DMS114 treated with DMSO at 0.1 percent for 48 hours (cell line): ENCODE results near the gene MCUR1.
"Not testable (repeated sequence)": the region's sequence is repeated elsewhere in the genome, so short reads cannot be mapped to it uniquely, and the experiment has no call there.

Experiments used
- DNase-seq: peaks from one replicate; lab custom pipeline; 2025; ENCODE audit not compliant: unreplicated experiment; lab: John Stamatoyannopoulos, UW

MCUR1 gene

DNA sequence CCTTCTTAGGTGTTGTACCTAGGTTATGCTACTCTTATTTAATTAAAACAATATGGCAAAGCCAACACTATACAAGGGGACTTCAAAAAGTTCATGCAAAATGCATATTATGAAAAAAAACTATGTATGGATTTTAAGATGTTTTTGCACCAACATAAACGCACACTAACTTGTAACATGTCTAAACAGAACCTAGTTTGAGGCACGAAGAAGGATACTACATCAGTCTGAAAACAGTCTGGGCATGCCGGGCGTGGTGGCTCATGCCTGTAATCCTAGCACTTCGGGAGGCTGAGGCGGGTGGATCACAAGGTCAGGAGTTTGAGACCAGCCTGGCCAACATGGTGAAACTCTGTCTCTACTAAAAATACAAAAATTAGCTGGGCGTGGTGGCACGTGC is 34.2 kb downstream of the MCUR1 start:
- not testable (repeated sequence) for DNase-seq

DNA sequence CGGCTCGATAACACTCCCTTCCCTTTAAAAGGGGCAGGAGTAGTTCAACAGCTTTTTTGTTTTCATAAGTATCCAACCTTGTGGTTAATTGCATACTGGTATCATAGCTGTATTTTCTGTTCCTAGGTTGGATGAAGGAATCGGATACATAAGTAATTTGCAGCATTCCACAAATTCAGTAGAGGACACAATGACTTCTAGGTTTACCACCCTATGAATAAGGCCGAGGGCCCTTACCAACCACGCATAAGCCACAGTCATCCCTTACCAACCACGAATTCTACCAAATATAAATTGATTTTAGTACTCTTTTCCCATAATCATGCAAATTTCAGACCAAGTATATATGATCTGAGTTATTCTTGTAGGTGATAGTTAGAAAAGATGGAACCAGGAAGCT is 36.3 kb downstream of the MCUR1 start:
- DNase-seq, result no peak

DNA sequence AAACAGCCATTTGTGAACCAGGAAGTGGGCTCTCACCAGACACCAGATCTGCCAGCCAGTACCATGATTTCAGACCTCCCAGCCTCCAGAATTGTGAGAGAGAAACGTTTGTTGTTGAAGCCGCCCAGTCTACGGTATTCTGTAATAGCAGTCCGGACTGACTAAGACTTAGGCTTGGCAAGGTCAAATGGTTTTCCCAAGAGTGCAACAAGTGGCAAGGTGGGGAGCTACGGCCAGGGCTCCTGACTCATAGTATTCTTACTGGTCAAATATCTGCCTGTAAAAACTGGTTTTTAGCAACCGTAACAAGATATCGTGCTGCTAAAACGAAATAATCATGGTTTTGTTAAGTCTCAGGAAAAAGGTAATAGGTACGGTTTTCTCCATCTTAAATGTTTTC is 37.8 kb downstream of the MCUR1 start:
- no peak for DNase-seq

DNA sequence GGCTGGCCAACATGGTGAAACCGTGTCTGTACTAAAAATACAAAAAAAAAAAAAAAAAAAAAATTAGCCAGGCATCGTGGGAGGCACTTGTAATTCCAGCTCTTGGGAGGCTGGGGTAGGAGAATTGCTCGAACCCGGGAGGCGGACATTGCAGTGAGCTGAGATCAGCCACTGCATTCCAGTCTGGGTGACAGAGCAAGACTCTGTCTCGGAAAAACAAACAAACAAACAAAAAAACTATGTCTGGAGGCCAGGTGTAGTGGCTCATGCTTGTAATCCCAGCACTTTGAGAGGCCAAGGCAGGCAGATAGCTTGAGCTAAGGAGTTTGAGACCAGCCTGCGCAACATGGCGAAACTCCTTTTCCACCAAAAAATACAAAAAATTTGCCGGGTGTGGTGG is 38.9 kb downstream of the MCUR1 start:
- DNase-seq, result not testable (repeated sequence)

DNA sequence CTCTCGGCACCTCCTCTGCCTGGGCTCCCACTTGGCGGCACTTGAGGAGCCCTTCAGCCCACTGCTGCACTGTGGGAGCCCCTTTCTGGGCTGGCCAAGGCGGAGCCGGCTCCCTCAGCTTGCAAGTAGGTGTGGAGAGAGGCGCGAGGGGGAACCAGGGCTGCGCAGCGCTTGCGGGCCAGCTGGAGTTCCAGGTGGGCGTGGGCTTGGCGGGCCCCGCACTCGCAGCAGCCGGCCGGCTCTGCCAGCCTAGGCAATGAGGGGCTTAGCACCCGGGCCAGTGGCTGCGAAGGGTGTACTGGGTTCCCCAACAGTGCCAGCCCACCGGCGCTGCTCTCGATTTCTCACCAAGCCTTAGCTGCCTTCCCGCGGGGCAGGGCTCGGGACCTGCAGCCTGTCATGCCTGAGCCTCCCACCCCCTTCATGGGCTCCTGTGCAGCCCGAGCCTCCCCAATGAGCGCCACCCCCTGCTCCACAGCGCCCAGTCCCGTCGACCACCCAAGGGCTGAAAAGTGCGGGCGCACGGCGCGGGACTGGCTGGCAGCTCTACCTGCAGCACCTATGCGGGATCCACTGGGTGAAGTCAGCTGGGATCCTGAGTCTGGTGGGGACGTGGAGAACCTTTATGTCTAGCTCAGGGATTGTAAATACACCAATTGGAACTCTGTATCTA is 41.9 kb downstream of the MCUR1 start:
- not testable (repeated sequence) for DNase-seq

DNA sequence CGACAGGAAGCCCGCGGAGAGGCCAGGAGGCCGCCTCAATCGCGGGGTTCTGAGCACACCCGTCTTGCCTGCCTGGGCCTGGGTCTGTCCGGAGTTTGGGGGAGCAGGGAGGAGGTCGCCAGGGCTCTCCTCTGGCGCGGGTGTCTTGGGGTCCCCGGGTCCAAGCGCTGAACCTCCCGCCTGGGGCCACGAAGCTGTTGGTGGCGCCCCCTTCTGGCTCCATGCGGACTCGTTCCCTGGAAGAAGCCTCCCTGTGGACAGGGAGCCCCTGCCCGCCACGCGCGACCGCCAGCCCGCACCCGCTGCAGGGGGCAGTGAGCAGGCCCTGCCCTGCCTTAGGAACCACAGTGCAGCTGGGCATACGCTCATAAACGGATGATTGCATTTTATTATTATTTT is 44.7 kb downstream of the MCUR1 start:
- no peak for DNase-seq

DNA sequence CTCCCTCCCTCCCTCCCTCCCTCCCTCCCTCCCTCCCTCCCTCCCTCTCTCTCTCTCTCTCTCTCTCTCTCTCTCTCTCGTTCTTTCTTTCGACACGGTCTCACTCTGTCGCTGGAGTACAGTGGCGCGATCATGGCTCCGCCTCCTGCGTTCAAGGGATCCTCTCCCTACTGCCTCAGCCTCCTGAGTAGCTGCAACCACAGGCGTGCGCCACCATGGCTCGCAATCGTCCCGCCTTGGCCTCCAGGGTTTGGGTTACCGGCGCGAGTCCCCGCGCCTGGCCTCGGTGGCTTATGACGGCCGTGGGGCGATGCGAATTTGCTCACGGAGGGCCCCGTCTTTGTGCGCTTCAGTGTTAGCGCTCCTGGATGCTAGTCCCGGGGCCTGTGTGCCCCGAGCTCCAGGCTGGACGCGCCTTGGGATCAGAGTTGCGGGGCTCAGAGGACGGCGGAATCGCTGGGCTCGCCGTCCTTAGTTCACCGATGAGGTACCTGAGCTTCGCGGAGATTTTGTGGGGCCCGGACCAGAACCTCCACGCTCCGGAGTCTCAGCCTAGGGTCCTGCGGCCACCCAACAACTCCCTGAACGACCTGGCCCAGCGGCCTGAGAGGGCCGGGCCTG is 45.2 kb downstream of the MCUR1 start:
- DNase-seq, result no peak

DNA sequence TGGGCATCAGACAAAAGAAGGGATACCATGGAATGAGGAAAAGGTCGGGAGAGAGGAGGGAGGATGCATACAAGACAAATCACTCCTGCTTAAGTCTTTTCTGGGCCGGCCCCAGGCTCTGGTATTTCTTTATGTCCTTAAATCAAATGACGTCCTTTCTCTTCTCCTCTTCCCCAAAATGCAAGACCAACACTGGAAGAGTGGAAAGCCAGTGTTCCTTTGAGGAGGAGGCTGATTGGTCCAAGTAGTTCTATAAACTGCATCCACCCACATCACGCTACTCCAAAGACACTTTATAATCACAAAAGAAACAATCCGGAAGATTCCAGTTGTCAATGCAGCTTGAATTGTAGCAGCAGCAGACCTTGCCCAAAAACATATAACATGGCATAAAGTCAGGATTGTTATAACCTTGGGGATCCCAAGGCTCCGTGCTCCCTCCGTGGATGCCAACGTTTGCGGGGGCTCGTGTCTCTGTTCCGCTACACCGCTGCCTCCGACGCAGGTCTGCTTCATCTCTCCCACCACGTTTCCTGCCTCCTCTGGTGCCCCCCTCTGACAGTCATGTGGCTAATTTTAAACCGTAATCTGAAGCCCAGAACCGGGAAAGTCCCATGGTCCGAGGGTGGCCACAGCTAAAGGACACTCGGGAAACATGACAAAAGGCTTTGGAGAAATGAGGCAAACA is 47.1 kb downstream of the MCUR1 start:
- DNase-seq, result no peak

DNA sequence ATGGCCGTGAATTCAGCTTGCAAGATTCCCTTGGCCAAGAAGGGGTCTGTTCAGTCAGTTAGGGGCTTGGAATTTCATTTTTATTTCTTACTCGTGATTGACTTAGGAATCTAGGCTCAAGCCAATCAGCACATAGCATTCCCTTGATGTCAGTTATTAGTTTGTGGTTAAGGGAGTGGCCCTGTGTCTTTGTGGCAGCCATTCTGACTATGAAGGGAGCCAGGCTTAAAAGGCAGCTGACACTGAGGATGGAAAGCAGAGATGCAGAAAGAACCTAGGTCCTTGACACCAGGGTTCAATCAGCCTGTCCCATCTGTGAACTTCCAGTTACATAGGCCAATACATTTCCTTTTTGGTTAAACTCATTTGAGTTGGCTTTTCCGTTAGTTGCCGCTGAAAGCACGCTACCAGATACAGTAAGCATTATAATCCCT is 48.1 kb downstream of the MCUR1 start:
- DNase-seq, result no peak

DNA sequence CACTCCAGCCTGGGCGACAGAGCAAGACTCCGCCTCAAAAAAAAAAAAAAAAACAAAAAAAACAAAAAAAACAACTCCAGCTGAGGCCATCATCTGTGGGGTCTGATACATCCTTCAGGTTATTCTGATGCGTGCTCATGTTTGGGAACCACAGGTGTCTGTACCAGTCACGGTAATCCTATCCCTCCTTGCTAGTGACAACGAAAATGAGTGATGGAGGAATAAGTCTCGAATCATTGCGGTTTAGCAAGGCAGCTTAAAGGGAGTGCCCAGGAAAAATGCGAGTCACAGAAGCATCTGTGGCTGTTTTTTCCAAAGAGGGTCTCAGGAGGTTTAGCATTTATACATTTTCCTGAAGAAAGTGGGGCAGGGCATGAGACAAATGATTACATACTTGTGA is 48.8 kb downstream of the MCUR1 start:
- no peak for DNase-seq

DNA sequence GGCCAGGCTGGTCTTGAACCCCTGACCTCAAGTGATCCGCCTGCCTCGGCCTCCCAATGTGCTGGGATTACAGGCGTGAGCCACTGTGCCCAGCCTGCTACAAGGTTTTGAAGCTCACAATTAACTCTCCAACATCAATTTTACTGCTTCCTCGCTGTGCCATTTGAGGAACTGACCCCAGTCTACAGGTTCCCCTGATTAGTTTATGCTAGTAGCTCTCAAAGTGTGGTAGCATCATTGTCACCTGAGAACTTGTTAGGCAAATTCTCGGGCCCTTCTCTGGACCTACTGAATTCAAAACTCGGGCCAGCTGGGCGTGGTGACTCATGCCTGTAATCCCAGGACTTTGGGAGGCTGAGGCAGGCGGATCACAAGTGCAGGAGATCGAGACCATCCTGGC is 49.4 kb downstream of the MCUR1 start:
- no peak for DNase-seq

DNA sequence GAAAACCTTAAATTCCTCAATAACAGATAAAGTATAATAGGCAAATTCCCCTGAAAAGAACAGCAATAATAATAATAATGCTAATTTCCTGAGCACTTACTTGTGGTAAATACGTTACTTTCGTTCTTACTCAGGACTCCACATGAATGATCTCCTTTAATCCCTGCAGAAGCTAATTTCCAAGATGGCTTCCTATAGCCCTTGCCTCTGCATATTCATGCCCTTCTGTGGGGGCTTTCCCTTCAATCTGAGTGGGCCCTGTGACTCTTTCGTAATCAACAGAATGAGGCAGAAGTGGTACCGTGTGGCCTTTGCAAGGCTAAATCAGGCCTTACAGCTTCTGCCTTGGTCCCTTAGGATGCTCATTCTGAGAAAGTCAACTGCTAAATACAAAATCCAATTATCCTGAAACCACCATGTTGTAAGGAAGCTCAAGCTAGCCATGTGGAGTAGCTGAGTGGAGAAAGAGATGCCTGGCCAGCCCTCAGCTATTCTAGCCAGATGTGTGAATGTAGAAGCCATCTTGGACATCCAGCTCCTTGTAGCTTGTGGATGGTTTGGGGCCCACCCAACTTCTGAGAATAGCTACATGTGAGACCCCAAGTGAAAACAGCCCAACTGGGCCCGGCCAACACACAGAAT is 50.5 kb downstream of the MCUR1 start:
- DNase-seq, result no peak

DNA sequence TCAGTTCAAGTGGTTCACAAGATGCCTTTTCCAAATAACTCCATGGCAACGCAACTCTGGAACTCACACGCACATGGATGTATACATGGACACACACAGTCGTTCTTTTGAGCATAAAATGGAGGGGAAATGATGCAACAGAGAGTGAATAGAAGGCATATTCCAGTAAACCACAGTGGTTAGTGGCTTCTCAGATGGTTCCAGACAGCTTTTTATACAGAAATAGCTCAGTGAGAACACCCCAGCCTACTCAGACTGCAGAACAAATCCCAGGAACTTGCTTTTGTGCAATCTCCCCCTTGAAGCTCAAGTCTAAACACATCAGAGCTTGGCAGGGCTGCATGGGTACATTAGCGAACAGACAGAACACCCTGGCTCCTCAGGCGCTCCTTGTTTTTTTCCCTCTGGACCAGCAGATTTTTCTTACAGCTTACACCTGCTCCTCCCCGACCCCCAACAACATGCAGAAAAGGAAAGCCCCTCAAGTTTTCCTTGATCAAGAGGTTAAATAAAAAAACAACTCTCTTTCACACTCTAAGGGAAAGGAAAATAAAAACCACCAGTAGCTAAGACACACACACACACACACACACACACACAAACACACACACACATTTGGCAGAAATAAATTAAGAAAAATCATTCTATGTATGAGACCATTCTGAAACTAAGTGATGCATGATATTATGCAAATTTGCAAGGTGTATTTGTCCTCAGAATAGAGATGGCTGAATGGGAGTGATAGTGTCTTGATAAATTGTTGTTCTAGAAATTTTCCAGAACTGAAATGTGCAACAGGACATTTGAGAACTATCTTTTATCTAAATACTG is 51.5 kb downstream of the MCUR1 start:
- no peak for DNase-seq

DNA sequence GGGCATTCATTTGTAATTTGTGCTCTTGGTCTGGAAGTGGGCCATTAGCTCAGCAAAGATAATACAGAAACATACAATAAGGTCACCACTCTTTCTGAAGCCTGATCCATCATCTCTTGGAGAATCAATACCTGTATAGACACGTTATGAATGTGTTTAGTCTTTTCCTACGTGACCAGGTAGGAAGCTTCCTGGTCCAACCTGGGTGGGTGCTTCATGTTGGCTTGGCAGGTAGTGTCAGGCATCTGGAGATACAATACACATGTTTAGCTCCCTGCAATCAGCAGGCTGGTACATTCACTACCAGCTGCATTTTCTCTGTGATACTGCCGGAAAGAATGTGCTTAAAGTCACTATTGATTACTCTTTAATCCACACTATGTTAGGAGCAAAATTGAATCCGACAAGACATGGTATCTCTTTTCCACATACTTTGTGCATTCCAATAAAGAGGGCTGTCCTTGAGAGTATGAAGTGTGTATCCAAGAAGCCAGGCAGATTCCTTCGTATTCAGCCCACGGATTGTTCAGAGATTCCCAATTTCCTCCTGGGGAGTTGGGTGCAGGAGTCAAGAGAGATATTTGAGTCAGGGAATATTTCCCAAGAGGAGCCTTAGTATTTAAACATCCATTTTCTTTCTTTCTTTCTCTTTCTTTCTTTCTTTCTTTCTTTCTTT is 52.9 kb downstream of the MCUR1 start:
- no peak for DNase-seq

DNA sequence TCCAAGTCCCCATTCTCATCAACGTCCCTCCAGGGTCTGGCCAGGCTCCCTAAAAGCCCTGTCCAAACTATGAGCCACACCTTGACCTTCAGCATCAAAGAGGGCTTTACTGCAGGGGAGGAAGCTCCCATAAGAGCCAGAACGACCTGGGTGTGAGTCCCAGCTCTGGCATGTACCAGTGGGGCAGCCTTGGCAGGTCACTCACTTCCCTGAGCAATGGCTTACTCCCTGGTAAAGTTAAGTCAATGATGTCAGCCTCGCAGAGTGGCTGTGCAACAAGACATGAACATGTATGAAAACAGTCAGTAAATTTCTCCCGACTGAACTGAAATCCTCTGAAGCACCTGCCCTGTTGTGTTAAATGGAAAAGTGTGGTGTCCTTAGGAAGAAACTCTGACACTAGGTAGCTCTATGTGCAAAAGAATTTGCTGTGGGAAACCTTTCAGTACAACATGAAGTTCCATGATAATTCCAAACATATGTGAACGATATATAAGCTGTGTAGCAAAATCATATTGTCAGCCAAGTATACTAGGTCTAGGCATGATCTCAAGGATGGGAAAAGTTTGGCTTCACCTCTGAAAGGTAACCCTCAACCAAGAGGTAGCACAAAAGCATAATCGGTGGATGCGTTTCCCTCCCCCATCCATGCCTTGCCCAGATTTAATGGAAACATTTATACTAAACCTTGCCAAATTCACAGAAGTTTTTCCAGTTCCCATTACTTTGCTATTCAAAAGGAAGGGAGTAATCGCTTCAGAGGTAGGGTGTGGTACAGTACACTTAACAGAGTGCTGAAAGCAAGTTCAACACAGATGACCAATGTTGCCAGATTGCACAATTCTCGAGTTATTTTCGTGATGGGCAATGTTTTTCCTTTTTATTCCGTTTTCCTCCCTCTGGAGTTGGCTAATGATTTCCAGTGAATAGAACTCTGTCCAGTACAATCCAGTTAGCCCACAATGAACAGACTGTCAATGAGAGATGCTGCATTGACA is 53.8 kb downstream of the MCUR1 start:
- no peak for DNase-seq

DNA sequence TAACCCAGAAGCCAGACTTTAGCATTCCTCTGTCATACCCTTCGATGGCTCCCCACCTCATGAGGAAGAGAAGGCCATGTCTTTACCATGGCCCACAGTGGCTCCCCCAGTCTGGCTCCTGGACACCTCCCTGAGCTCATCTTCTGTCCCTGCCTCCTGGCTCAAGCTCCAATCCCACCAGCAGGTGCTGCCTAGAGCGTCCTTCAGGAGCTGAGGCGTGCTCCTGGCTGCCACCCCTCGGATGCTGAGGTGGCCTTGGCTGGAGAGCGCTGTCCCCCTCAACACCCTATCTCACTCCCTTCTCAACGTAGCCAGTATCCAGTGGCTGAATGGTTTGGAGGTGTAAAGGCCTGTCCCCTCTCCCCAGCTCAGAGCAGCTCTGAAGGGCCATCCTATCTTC is 55.3 kb downstream of the MCUR1 start:
- no peak for DNase-seq

DNA sequence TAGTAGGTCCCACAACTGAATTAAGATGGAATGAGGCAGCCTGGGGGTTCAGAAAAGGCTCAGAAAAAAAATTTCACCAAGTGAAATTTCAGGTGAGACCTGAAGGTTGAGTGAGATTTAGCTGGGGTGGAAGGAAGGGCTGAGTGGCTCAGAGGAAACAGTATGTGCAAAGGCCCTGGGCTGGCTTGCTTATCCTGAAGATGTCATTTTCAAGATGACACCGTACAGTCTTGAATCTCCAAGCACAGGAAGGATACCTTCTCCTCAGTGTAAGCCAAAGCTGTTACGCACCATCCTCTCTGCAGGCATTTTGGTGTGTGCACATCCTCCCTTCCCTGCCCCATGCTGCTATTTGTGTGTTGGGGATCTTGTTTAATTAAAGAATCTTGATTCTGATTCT is 59.7 kb downstream of the MCUR1 start:
- no peak for DNase-seq

DNA sequence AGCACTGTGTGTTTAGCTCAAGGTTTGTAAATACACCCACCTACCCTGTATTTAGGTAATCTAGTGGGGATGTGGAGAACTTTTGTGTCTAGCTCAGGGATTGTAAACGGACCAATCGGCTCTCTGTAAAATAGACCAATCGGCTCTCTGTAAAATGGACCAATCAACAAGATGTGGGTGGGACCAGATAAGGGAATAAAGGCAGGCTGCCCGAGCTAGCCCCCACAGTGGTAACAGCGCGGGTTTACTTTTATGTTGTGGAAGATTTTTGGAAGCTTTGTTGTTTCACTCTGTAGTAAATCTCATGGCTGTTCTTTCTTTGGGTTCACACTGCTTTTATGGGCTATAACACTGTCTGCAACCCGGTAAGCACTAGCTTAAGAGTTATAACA is 70.6 kb downstream of the MCUR1 start:
- DNase-seq, result no peak

DNA sequence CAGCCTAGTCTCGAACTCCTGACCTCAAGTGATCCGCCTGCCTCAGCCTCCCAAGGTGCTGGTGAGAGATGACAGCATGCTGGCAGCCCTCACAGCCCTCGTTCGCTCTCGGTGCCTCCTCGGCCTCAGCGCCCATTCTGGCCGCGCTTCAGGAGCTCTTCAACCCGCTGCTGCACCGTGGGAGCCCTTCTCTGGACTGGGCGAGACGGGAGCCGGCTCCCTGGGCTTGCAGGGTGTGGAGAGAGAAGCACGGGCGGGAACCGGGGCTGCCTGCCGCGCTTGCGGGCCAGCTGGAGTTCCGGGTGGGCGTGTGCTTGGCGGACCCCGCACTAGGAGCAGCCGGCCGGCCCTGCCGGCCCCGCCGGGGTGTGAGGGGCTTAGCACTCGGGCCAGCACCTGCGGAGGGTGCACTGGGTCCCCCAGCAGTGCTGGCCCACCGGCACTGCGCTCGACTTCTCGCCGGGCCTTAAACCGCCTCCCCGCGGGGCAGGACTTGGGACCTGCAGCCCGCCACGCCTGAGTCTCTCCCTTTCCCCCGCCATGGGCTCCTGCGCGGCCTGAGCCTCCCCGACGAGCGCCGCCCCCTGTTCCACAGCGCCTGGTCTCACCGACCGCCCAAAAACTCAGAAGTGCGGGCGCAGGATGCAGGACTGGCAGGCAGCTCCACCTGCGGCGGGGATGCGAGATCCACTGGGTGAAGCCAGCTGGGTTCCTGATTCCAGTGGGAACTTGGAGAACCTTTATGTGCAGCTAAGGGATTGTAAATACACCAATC is 71.2 kb downstream of the MCUR1 start:
- DNase-seq, result no peak
